Endodermal cell (in vitro differentiated cells): ENCODE data around the gene GLYATL3. TPM values are rescaled to one million over a fixed set of nuclear protein-coding genes. Genes with fewer than 3 reads are reported as not detected.

ENCODE experiments used
- DNase-seq: peaks from one replicate; pipeline ENCODE4 v3.0.0-alpha.2; 2017
- H3K27ac ChIP-seq: 2 replicates; pipeline ENCODE4 v1.5.1; 2013; ENCODE audit warnings: mild to moderate bottlenecking, low read depth, low read length, moderate library complexity
- H3K27me3 ChIP-seq: 2 replicates; pipeline ENCODE4 v1.6.1; 2013; ENCODE audit warnings: mild to moderate bottlenecking, low read length, moderate library complexity; ENCODE audit not compliant: insufficient read depth, control insufficient read depth, poor library complexity, severe bottlenecking
- H3K36me3 ChIP-seq: 2 replicates; pipeline ENCODE4 v1.7.0; 2013; ENCODE audit warnings: mild to moderate bottlenecking, low read length, moderate library complexity; ENCODE audit not compliant: control insufficient read depth, insufficient read depth
- H3K4me1 ChIP-seq: one replicate; pipeline ENCODE4 v1.7.0; 2013; ENCODE audit warnings: low read length; ENCODE audit not compliant: control insufficient read depth, insufficient read depth
- H3K4me3 ChIP-seq: 2 replicates; pipeline ENCODE4 v1.5.1; 2013; ENCODE audit warnings: mild to moderate bottlenecking, low read length, moderate library complexity
- H3K9ac ChIP-seq: 2 replicates; pipeline ENCODE4 v1.6.1; 2013; ENCODE audit warnings: mild to moderate bottlenecking, low read length, moderate library complexity; ENCODE audit not compliant: poor library complexity, severe bottlenecking; ENCODE audit errors: extremely low read depth
- H3K9me3 ChIP-seq: 2 replicates; pipeline ENCODE4 v1.6.1; 2013; ENCODE audit warnings: mild to moderate bottlenecking, low read length, moderate library complexity; ENCODE audit not compliant: control insufficient read depth
- H3K27ac Mint-ChIP-seq: 2 replicates; pipeline ENCODE4 v1.8.0; 2020; ENCODE audit warnings: mixed read lengths
- H3K27me3 Mint-ChIP-seq: 2 replicates; pipeline ENCODE4 v1.8.0; 2021; ENCODE audit warnings: mild to moderate bottlenecking, mixed read lengths; ENCODE audit not compliant: insufficient read depth
- H3K36me3 Mint-ChIP-seq: 2 replicates; pipeline ENCODE4 v1.8.0; 2020; ENCODE audit warnings: low read depth, mixed read lengths
- H3K4me1 Mint-ChIP-seq: 2 replicates; pipeline ENCODE4 v1.8.0; 2020; ENCODE audit warnings: mixed read lengths
- H3K4me3 Mint-ChIP-seq: 2 replicates; pipeline ENCODE4 v1.8.0; 2020; ENCODE audit warnings: mild to moderate bottlenecking, moderate library complexity, mixed read lengths
- H3K9me3 Mint-ChIP-seq: 2 replicates; pipeline ENCODE4 v1.8.0; 2020; ENCODE audit warnings: mild to moderate bottlenecking, mixed read lengths
- WGBS, 2 experiments: methylation state at CpG; one replicate each; pipeline versions ENCODE4 v1.1.5 to v1.1.7; 2013; ENCODE audit warnings: missing lambda C conversion rate in 2 of 2, mixed read lengths in 1 of 2; ENCODE audit not compliant: insufficient coverage in 1 of 2, insufficient read length in 1 of 2; 5-methylcytosine and 5-hydroxymethylcytosine counted together
- total RNA-seq, 2 donors: library from RNA; stranded (reverse); fragmentation: NEBNext Ultra II Directional in 1 of 2; extraction: Animal tissue kit (Norgen Biotek cat#: 25700) in 1 of 2; gene quantifications; 2 replicates in 1 of 2; 3 replicates in 1 of 2; pipeline ENCODE4 v1.2.1, GENCODE V29; 2021
- TF ChIP-seq, protein P1 (sequence below): fragments of 200-600 bp; sonication (generic); conservative IDR thresholded peaks from 2 replicates; pipeline ENCODE4 v1.5.0; 2021; ENCODE audit warnings: antibody characterized with exemption, mild to moderate bottlenecking

GLYATL3 gene
- total RNA-seq, 2 donors from 2014 or later, result not detected

DNA sequence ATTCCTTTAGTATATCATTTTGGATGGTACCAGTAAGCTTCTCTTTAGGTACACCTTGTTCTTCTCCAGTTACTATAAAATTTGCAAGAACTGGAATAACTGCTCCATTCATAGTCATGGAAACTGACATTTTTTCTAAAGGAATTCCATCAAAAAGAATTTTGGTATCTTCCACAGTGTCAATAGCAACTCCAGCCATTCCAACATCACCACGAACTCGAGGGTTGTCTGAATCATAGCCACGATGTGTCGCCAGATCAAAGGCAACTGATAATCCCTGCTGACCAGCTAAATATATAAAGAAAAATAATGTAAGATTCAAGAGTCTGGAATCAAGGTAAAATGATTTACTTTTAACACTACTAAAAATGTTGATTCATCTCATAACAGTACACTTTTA, 42.0 kb upstream of the GLYATL3 start:
- Histone ChIP-seq H3K4me3 (no peak overlapping the region), H3K4me1 (peaks cover 5% of the 10 kb centered on the region), H3K9me3 (no peaks in the 10 kb centered on the region), H3K9ac (no peak overlapping the region), H3K27me3 (no peaks in the 10 kb centered on the region), H3K36me3 (peaks cover 12% of the 10 kb centered on the region), H3K27ac (no peak overlapping the region)
- TF ChIP-seq, protein P1, sequence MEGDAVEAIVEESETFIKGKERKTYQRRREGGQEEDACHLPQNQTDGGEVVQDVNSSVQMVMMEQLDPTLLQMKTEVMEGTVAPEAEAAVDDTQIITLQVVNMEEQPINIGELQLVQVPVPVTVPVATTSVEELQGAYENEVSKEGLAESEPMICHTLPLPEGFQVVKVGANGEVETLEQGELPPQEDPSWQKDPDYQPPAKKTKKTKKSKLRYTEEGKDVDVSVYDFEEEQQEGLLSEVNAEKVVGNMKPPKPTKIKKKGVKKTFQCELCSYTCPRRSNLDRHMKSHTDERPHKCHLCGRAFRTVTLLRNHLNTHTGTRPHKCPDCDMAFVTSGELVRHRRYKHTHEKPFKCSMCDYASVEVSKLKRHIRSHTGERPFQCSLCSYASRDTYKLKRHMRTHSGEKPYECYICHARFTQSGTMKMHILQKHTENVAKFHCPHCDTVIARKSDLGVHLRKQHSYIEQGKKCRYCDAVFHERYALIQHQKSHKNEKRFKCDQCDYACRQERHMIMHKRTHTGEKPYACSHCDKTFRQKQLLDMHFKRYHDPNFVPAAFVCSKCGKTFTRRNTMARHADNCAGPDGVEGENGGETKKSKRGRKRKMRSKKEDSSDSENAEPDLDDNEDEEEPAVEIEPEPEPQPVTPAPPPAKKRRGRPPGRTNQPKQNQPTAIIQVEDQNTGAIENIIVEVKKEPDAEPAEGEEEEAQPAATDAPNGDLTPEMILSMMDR, result no peak
- no peak for DNase-seq
- Mint-ChIP-seq H3K27ac (no peak overlapping the region), H3K4me1 (peaks cover 11% of the 10 kb centered on the region), H3K27me3 (no peaks in the 10 kb centered on the region), H3K9me3 (no peaks in the 10 kb centered on the region), H3K4me3 (no peak overlapping the region), H3K36me3 (peaks cover 7% of the 10 kb centered on the region)
- 94% methylated on average over 4 of the region's 4 CpGs; no CpG with 5 or more reads in 1 of the 2 experiments for WGBS, 2 experiments

DNA sequence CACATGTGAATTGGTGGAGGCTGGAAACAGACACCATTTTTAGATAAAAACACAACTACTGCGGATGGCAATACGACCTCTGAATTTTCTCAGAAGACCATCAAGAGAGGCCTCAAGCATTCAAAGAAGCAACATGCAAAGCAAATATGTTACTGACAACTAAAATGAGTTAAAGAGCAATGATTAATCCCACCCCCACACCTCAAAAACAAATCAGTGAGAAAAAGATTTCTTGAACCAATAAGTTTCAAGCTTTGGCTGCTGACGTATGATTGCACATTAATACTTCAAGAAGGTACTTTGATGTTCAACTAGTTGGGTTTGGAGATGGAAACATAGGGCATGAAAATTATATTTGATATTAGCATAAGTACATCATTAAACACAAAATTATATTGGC, 37.7 kb upstream of the GLYATL3 start:
- Histone ChIP-seq H3K9me3 (no peaks in the 10 kb centered on the region), H3K4me1 (peaks cover under 1% of the 10 kb centered on the region), H3K27me3 (no peaks in the 10 kb centered on the region), H3K4me3 (peak overlapping the region; percentile 91), H3K36me3 (peaks cover 7% of the 10 kb centered on the region), H3K9ac (no peak overlapping the region), H3K27ac (no peak overlapping the region)
- Mint-ChIP-seq H3K36me3 (peaks cover 1% of the 10 kb centered on the region), H3K27ac (peak overlapping the region; percentile 99), H3K4me1 (peaks cover 11% of the 10 kb centered on the region), H3K4me3 (peak overlapping the region; percentile 97), H3K27me3 (no peaks in the 10 kb centered on the region), H3K9me3 (no peaks in the 10 kb centered on the region)
- TF ChIP-seq, protein P1, result no peak
- no peak for DNase-seq
- 80 to 84% methylated on average over 2 to 3 of the region's 3 CpGs for WGBS, 2 experiments

DNA sequence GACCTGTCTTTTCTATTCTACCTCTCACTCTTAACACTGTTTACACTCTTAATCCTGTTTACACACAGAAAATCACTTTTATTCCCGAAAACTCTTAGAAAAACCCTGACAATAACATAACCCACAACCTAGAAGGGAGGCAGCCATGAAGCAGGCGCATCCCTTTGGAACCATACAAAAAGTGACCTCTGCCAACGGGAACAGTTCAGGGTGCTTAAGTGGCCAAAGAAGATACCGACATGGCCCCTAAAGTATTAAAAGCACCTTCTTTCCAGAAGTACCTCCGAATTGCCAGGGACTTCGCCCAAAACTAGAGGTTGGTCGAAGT, 37.2 kb upstream of the GLYATL3 start:
- H3K27me3 Mint-ChIP-seq, result no peaks in the 10 kb centered on the region
- Histone ChIP-seq H3K9me3 (no peaks in the 10 kb centered on the region), H3K36me3 (peaks cover 7% of the 10 kb centered on the region), H3K27me3 (no peaks in the 10 kb centered on the region), H3K27ac (peak overlapping the region; percentile 50), H3K4me3 (peak overlapping the region; percentile 91), H3K9ac (peak overlapping the region; percentile 74), H3K4me1 (no peaks in the 10 kb centered on the region)
- H3K27ac Mint-ChIP-seq, result peak overlapping the region; percentile 99
- H3K4me1 Mint-ChIP-seq, result peaks cover 9% of the 10 kb centered on the region
- no peaks in the 10 kb centered on the region for H3K36me3 Mint-ChIP-seq
- DNase-seq, result no peak
- H3K4me3 Mint-ChIP-seq, result peak overlapping the region; percentile 97
- WGBS, 2 experiments, result 3 to 4% methylated on average over 6 to 7 of the region's 7 CpGs
- H3K9me3 Mint-ChIP-seq, result no peaks in the 10 kb centered on the region
- TF ChIP-seq, protein P1, result no peak
